ENCODE data around the gene PNMA6F.

GRCh38 chrX:153353416-153353815 is 31.8 kb upstream of the PNMA6F start:
- TF ChIP-seq EZH2 (IDR thresholded peaks at IDR 0.05) = no peak
- no peak for TF ChIP-seq CTCF (IDR thresholded peaks at IDR 0.05 in 2 of 3, conservative IDR thresholded peaks at IDR 0.05 in 1 of 3; ENCODE audit: borderline replicate concordance in 1 of 3, insufficient read depth in 1 of 3, low read depth in 2 of 3, low read length in 2 of 3)
- TF ChIP-seq EZH2phosphoT487 (IDR thresholded peaks at IDR 0.05; ENCODE audit: borderline replicate concordance) = no peak
- TF ChIP-seq POLR2AphosphoS5 (IDR thresholded peaks at IDR 0.05; ENCODE audit: low read depth, low read length) = no peak
- TF ChIP-seq TCF7L2 (IDR thresholded peaks at IDR 0.05; ENCODE audit: borderline replicate concordance, extremely low read depth, insufficient read depth, insufficient read length) = no peak
- TF ChIP-seq YY1 (IDR thresholded peaks at IDR 0.05; ENCODE audit: extremely low read depth, insufficient replicate concordance, low read depth, low read length) = no peak
- no peak for TF ChIP-seq RAD21 (IDR thresholded peaks at IDR 0.05; ENCODE audit: low read depth)
- no peak for TF ChIP-seq ATF3 (IDR thresholded peaks at IDR 0.05)

All from HCT116 (cell line).